HAP-1 (cell line): Measurements from ENCODE around the gene SCNN1B.

Experiments used
- DNase-seq, 2 experiments: peaks; one replicate each; pipeline ENCODE4 v3.0.0-alpha.2; 2016 to 2020; ENCODE audit warnings: low spot score in 2 of 2
- H3K27me3 ChIP-seq: fragments of 250-450 bp; sonication (Bioruptor Pico); 2 replicates; pipeline ENCODE4 v1.5.1; 2020; ENCODE audit warnings: low read depth, mild to moderate bottlenecking, moderate library complexity
- H3K36me3 ChIP-seq: fragments of 250-450 bp; sonication (Bioruptor Pico); replicated peaks from 2 replicates; pipeline ENCODE4 v1.5.1; 2020; ENCODE audit warnings: mild to moderate bottlenecking
- H3K4me1 ChIP-seq: fragments of 250-450 bp; sonication (Bioruptor Pico); 2 replicates; pipeline ENCODE4 v1.5.1; 2020; ENCODE audit warnings: mild to moderate bottlenecking
- H3K4me3 ChIP-seq: fragments of 250-450 bp; sonication (Bioruptor Pico); 2 replicates; pipeline ENCODE4 v1.5.1; 2020; ENCODE audit warnings: mild to moderate bottlenecking, moderate library complexity
- H3K9me3 ChIP-seq: fragments of 250-450 bp; sonication (Bioruptor Pico); 2 replicates; pipeline ENCODE4 v1.5.1; 2020; ENCODE audit warnings: mild to moderate bottlenecking, moderate library complexity
- in situ Hi-C: fragments of 300-500 bp; cut with MboI; formaldehyde crosslinking; loops from 3 replicates; pipeline ENCODE4 v1.14.3; 2020; ENCODE audit warnings: low sequenced_read_pairs, inconsistent platforms, mixed read lengths

Gene SCNN1B

GRCh38 chr16:23409522-23409921 is 107.4 kb downstream of the SCNN1B start:
- Histone ChIP-seq H3K4me1 (no peaks in the 10 kb centered on the region), H3K27me3 (no peaks in the 10 kb centered on the region), H3K9me3 (no peaks in the 10 kb centered on the region), H3K4me3 (no peak overlapping the region), H3K36me3 (peaks cover 4% of the 10 kb centered on the region)
- in situ Hi-C loops: no loop called here
- no peak for DNase-seq

- no peaks in the 10 kb centered on the region for H3K27me3 ChIP-seq
- no peaks in the 10 kb centered on the region for H3K9me3 ChIP-seq
- in situ Hi-C loops: no loop called here
- H3K36me3 ChIP-seq: peaks cover 4% of the 10 kb centered on the region
- H3K4me3 ChIP-seq: no peak overlapping the region
- no peak for DNase-seq
- no peaks in the 10 kb centered on the region for H3K4me1 ChIP-seq
Observed at GRCh38 chr16:23410176-23410575, 108.1 kb downstream of the SCNN1B start.

- DNase-seq: no peak
- Histone ChIP-seq H3K36me3 (no peaks in the 10 kb centered on the region; the same call in none of the 2 replicates), H3K4me3 (no peak overlapping the region), H3K4me1 (peaks cover under 1% of the 10 kb centered on the region; the same call in 1 of the 2 replicates), H3K9me3 (no peaks in the 10 kb centered on the region), H3K27me3 (no peaks in the 10 kb centered on the region)
- in situ Hi-C loops: no loop called here
Observed at GRCh38 chr16:23414731-23415130, 112.6 kb downstream of the SCNN1B start.

GRCh38 chr16:23416816-23417215 is 114.7 kb downstream of the SCNN1B start:
- Histone ChIP-seq H3K27me3 (no peaks in the 10 kb centered on the region), H3K4me1 (peaks cover 10% of the 10 kb centered on the region), H3K4me3 (no peak overlapping the region), H3K36me3 (no peaks in the 10 kb centered on the region; the same call in none of the 2 replicates), H3K9me3 (no peaks in the 10 kb centered on the region)
- DNase-seq: no peak
- in situ Hi-C loops: no loop called here

GRCh38 chr16:23420011-23420410 is 117.9 kb downstream of the SCNN1B start:
- H3K4me3 ChIP-seq: no peak overlapping the region
- in situ Hi-C loops: no loop called here
- no peaks in the 10 kb centered on the region for H3K9me3 ChIP-seq
- peaks cover 14% of the 10 kb centered on the region for H3K4me1 ChIP-seq
- H3K36me3 ChIP-seq: no peaks in the 10 kb centered on the region; the same call in 1 of the 2 replicates
- no peak for DNase-seq
- H3K27me3 ChIP-seq: no peaks in the 10 kb centered on the region

GRCh38 chr16:23423496-23424049 is 121.5 kb downstream of the SCNN1B start:
- Histone ChIP-seq H3K36me3 (no peaks in the 10 kb centered on the region), H3K27me3 (no peaks in the 10 kb centered on the region), H3K4me1 (peaks cover 14% of the 10 kb centered on the region), H3K4me3 (no peak overlapping the region), H3K9me3 (no peaks in the 10 kb centered on the region)
- peak; percentile 49 to 53 for DNase-seq
- in situ Hi-C loops: no loop called here

- in situ Hi-C loops: no loop called here
- no peak for DNase-seq
- Histone ChIP-seq H3K4me3 (no peak overlapping the region), H3K36me3 (no peaks in the 10 kb centered on the region), H3K4me1 (peaks cover 14% of the 10 kb centered on the region), H3K9me3 (no peaks in the 10 kb centered on the region), H3K27me3 (no peaks in the 10 kb centered on the region)
Observed at GRCh38 chr16:23424292-23424958, 122.3 kb downstream of the SCNN1B start.

- no peak overlapping the region for H3K4me3 ChIP-seq
- no peaks in the 10 kb centered on the region; the same call in none of the 2 replicates for H3K36me3 ChIP-seq
- H3K9me3 ChIP-seq: no peaks in the 10 kb centered on the region
- H3K4me1 ChIP-seq: peaks cover 4% of the 10 kb centered on the region; the same call in 1 of the 2 replicates
- in situ Hi-C loops: loop anchor here (5.0 kb wide), 1 partner anchor 251 kb away; no protein-coding TSS in a partner anchor
- H3K27me3 ChIP-seq: no peaks in the 10 kb centered on the region
- DNase-seq: no peak
Observed at GRCh38 chr16:23428351-23428750, 126.2 kb downstream of the SCNN1B start.
